ENCODE measurements around the gene P2RY11. TPM values are rescaled to one million over a fixed set of nuclear protein-coding genes. Genes with fewer than 3 reads are reported as not detected.

P2RY11 gene
- total RNA-seq, 2 donors from 2014 or later = 2.9 to 3.6 TPM

DNA sequence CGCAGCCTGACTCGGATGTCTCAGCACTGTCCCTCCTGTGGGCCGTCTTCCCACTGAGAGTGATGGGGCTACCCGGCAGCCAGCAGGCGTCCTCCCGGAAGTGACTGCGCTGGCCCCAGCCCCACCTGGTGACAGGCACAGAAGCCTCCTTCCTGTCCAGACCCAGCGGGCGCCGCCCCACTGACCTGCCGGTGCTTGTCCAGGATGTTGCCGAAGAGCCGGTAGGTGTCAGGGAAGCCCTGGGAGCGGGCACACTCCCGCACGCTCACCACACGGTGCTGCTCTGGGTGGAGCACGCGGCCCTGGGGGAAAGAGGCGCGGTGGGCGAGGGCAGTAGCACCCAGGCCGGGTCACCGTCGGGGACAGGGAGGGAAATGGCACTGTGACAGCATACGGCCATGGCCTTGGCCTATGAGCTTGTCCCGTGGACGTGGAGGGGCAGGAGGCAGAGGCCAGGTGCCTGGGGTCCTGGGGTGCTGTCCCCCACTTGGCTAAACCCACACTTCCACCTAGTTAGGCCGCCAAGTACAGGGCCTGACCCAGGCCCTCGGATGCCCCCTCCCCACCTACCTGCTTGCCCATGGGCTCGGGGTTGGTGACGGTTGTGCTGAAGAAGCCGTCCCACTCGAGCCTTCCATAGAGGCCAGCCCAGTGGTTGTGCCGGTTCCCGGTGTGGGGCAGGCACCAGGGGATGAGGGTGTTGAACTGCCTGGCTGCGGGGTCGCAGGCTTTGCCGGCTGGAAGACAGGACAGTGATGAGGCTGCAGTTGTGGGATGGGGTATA, 24.2 kb downstream of the P2RY11 start:
- DNase-seq (no peak), ATAC-seq (no peak)
- peaks cover 0 to 13% of the 10 kb centered on the region in 2 donors for H3K36me3 ChIP-seq (replicated peaks in 1 of 2; ENCODE audit: insufficient read depth in 1 of 2, low read depth in 2 of 2)
- intact Hi-C loops (cut with DNase I) = no loop called here
- no peak overlapping the region for H3K4me3 ChIP-seq
- H3K9me3 ChIP-seq = no peaks in the 10 kb centered on the region
- H3K27ac ChIP-seq = no peak overlapping the region
- H3K27me3 ChIP-seq = no peaks in the 10 kb centered on the region
- H3K4me1 ChIP-seq = no peaks in the 10 kb centered on the region
- WGBS, 2 donors = 90 to 94% methylated on average over 19 to 32 of the region's 39 CpGs
- TF ChIP-seq, protein P1, sequence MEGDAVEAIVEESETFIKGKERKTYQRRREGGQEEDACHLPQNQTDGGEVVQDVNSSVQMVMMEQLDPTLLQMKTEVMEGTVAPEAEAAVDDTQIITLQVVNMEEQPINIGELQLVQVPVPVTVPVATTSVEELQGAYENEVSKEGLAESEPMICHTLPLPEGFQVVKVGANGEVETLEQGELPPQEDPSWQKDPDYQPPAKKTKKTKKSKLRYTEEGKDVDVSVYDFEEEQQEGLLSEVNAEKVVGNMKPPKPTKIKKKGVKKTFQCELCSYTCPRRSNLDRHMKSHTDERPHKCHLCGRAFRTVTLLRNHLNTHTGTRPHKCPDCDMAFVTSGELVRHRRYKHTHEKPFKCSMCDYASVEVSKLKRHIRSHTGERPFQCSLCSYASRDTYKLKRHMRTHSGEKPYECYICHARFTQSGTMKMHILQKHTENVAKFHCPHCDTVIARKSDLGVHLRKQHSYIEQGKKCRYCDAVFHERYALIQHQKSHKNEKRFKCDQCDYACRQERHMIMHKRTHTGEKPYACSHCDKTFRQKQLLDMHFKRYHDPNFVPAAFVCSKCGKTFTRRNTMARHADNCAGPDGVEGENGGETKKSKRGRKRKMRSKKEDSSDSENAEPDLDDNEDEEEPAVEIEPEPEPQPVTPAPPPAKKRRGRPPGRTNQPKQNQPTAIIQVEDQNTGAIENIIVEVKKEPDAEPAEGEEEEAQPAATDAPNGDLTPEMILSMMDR (IDR thresholded peaks at IDR 0.05) = no peak
- TF ChIP-seq POLR2A (IDR thresholded peaks at IDR 0.05) = no peak

DNA sequence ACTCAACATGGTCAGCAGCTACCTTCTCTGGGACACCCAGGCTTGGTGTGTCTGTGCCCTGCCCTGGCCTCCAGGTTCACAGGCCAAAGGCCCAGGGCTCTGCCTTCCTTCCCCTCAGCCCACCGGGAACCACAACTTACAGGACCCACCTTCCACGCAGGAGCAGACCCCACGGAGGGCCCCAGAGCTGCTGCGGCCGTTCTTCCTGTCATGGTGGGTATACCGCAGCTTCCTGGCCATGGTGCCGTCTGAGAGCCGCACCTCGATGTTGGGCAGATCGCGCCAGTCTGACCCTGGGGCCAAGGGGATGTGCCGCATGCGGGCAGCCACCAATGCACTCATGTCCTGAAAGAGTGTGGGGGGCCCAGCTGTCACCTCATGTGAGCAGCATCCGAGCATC, 25.4 kb downstream of the P2RY11 start:
- Histone ChIP-seq H3K9me3 (no peaks in the 10 kb centered on the region), H3K36me3 (replicated peaks in 1 of 2; ENCODE audit: insufficient read depth in 1 of 2, low read depth in 2 of 2) (peaks cover 0 to 19% of the 10 kb centered on the region in 2 donors), H3K4me1 (no peaks in the 10 kb centered on the region), H3K4me3 (no peak overlapping the region), H3K27ac (no peak overlapping the region), H3K27me3 (no peaks in the 10 kb centered on the region)
- DNase-seq (no peak), ATAC-seq (no peak)
- WGBS, 2 donors = 92% methylated on average over 6 to 14 of the region's 14 CpGs
- TF ChIP-seq, protein P1 (IDR thresholded peaks at IDR 0.05) = no peak
- no peak for TF ChIP-seq POLR2A (IDR thresholded peaks at IDR 0.05)
- intact Hi-C loops (cut with DNase I) = no loop called here

DNA sequence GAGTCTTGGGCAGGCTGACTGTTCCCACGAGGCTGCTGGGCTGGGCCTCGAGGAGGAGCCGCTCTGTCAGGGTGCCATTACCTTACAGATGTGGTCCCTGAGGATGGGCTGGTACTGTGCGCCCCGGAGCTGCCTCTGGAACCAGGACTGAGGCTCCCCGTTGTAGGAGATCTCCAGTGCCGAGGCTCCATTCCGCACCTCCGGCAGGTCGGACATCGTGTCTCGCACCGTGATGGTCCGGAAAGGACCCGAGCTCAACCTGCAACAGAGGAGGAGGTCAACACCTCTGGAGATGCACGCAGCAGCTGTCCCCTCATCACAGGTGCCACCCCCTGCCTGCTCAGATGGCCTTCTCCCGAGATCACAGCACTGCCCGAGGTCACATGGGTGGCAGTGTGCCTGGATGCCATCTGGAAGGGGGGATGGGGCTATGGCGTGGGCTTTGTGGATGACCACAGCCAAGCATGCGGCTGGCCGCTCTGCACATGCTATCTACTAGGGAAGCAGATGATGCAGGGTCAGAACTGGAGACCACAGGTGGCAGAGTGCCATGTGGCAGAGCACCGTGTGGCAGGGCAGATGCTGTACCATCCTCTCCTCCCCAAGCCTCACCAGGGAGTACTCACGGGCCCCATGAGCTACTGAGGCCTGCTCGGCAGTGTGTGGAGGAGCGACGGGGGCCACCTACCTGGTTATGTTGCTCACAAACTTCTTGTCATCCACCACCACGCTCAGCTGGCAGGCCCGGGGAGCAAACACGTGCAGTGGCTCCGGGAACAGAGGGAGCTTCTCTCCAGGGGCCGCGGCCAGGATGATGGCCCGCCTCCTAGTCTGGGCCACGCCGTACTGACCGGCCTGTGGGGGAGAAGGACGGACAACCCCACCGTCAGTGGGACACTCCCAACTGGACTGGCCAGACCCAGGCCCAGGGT, 26.5 kb downstream of the P2RY11 start:
- no peaks in the 10 kb centered on the region for H3K4me1 ChIP-seq
- no peak overlapping the region for H3K4me3 ChIP-seq
- WGBS, 2 donors = 85 to 88% methylated on average over 8 to 33 of the region's 38 CpGs
- no peak for TF ChIP-seq POLR2A (IDR thresholded peaks at IDR 0.05)
- TF ChIP-seq, protein P1 (IDR thresholded peaks at IDR 0.05) = no peak
- intact Hi-C loops (cut with DNase I) = no loop called here
- H3K9me3 ChIP-seq = no peaks in the 10 kb centered on the region
- H3K27me3 ChIP-seq = no peaks in the 10 kb centered on the region
- ATAC-seq (no peak), DNase-seq (no peak)
- H3K36me3 ChIP-seq (replicated peaks in 1 of 2; ENCODE audit: insufficient read depth in 1 of 2, low read depth in 2 of 2) = peaks cover 0 to 28% of the 10 kb centered on the region in 2 donors
- no peak overlapping the region for H3K27ac ChIP-seq

DNA sequence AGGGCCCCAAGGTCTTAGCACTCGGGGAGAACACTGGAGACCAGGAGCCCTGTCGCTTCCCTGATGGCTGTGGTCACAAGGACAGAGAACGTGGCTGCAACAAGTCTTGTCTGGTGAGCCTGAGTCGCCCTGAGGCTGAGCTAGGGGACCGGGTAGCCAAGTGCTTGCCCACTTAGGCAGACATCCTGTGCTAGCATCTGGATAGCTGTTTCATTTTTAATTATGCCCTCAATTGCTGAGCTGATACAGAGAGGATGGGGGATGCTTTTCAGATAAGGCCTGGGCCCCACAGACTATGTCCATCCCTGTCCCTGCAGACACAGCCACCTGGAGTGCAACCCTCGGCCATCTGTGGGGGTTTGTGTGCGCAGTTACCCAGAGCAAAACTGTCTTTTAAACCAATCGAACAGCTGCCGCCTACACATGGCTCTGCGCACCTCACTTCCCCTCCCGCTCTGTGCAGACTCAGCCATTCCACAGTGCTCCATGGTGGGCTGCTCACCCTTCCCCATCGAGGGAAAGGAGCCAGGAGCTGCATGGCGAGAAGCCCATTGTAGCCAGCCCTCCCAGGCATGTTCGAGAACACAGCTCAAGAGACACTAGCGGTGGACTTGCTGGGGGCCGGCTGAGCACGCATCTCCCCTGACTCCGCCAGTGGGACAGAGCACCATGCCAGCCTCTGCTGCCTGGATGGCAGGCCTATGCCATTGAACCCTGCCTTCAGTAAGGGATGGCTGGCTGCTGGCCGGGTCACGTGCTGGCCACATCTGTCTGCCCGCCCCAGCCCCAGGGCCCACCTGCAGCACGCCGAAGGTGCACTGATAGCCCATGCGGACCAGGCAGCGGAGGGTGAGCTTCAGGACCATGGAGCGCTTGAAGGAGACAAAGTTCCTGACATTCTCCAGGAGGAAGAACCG, 27.6 kb downstream of the P2RY11 start:
- H3K27ac ChIP-seq = no peak overlapping the region
- TF ChIP-seq, protein P1 (IDR thresholded peaks at IDR 0.05) = no peak
- TF ChIP-seq POLR2A (IDR thresholded peaks at IDR 0.05) = no peak
- no peak for ATAC-seq
- no peaks in the 10 kb centered on the region for H3K9me3 ChIP-seq
- H3K27me3 ChIP-seq = no peaks in the 10 kb centered on the region
- intact Hi-C loops (cut with DNase I) = no loop called here
- no peak overlapping the region for H3K4me3 ChIP-seq
- peaks cover 0 to 31% of the 10 kb centered on the region in 2 donors for H3K36me3 ChIP-seq (replicated peaks in 1 of 2; ENCODE audit: insufficient read depth in 1 of 2, low read depth in 2 of 2)
- no peak for DNase-seq
- 89 to 93% methylated on average over 11 to 22 of the region's 27 CpGs for WGBS, 2 donors
- no peaks in the 10 kb centered on the region for H3K4me1 ChIP-seq

Data from body of pancreas (tissue), 4 donors.